ENCODE data around the gene ROR2. TPM values are rescaled to one million over a fixed set of nuclear protein-coding genes. Genes with fewer than 3 reads are reported as not detected.

ROR2 gene
- total RNA-seq, 1 donor from 2014 or later = 0.74 TPM

DNA sequence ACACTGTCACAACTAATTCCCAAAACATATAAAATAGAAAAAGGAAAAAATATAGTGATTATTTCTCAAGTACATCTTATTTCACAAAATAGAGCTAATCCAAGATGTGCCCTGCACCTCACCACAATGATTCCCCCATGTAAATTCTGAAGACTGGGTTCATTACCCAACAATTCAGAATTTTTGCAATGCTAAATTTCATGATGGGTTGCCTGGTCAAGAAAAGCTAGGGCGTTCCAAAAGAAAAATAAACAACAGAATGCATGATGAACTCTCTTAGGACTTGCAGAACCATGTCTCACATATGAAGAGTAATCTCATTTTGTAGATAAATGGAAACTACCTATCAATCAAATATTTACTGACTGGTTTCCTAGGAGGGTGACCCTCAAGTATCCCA, 266.8 kb downstream of the ROR2 start:
- Histone ChIP-seq H3K9me3 (replicated peaks) (no peaks in the 10 kb centered on the region), H3K4me3 (no peak overlapping the region), H3K36me3 (no peaks in the 10 kb centered on the region), H3K4me1 (peaks cover 8% of the 10 kb centered on the region), H3K27ac (replicated peaks) (no peak overlapping the region), H3K27me3 (ENCODE audit: low read depth) (peaks cover 25% of the 10 kb centered on the region)
- intact Hi-C loops (cut with micrococcal nuclease) = no loop called here
- no peak for TF ChIP-seq CTCF (IDR thresholded peaks at IDR 0.05; ENCODE audit: borderline replicate concordance)
- DNase-seq = no peak

GRCh38 chr9:91682806-91683205, 267.2 kb downstream of the ROR2 start:
- no peak overlapping the region for H3K27ac ChIP-seq (replicated peaks)
- intact Hi-C loops (cut with micrococcal nuclease) = no loop called here
- H3K27me3 ChIP-seq (ENCODE audit: low read depth) = peaks cover 25% of the 10 kb centered on the region
- DNase-seq = no peak
- H3K9me3 ChIP-seq (replicated peaks) = no peaks in the 10 kb centered on the region
- H3K4me1 ChIP-seq = peaks cover 8% of the 10 kb centered on the region
- H3K4me3 ChIP-seq = no peak overlapping the region
- no peak for TF ChIP-seq CTCF (IDR thresholded peaks at IDR 0.05; ENCODE audit: borderline replicate concordance)
- H3K36me3 ChIP-seq = no peaks in the 10 kb centered on the region

DNA sequence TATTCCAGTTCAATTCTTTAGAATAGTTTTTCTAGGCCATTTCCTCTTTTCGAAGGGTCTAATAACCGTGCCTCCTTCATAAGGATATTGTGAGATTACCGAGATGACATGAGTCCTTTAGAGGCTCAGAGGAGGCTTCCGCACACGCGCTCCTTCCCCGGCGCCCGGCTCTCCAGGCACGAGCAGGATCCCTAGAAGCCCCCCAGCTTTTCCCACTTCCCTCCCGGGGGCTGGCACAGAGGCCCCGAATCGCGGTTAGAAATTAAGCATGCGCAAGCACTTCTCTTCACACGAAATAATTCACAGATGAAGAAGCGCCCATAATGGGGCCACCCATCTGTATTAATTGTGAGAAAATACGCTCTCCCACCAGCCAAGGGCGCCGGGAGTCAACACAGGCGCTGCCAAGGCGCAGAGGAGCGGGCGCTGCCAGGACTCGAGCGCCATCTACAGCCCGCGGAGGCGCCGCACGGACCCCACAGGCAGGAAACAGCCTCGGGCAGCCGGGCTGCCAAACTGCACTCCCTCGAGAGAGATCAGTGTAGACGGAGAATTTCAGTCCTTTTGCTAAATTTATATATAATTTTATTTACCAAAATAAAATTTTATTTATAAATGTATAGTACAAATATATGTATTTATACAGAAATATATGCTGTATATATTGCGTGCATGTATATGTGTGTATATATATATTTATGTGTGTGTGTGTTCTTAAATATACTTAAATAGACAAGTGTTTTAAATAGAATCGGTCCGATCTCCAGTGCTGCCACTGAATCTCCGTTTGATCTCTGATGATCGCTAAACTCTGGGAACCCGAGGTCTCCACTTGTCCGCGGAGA, 268.3 kb downstream of the ROR2 start:
- intact Hi-C loops (cut with micrococcal nuclease) = no loop called here
- H3K27ac ChIP-seq (replicated peaks) = no peak overlapping the region
- H3K4me1 ChIP-seq = peaks cover 8% of the 10 kb centered on the region
- peak; percentile 75 for DNase-seq
- TF ChIP-seq CTCF (IDR thresholded peaks at IDR 0.05; ENCODE audit: borderline replicate concordance) = peak; percentile 91
- H3K4me3 ChIP-seq = peak overlapping the region; percentile 27
- H3K36me3 ChIP-seq = no peaks in the 10 kb centered on the region
- H3K27me3 ChIP-seq (ENCODE audit: low read depth) = peaks cover 25% of the 10 kb centered on the region
- no peaks in the 10 kb centered on the region for H3K9me3 ChIP-seq (replicated peaks)

DNA sequence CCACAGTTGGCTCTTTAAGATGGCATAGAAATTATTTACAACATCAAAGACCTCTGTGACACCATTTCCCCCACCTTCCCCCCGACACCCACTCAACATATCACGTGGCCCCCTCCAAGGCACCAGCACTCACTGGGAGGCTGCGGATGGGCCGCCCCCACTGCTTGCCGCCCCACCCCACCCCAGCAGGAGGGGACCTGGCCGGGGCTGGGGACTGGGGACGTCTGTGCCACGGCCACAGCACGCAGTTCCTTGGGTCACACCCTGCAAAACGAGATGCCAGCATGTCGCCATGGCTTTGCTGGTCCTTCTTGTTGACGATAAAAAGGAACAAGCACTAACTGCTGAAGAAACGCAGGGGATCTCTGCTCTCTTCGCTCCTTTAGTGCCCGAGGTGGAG, 269.0 kb downstream of the ROR2 start:
- Histone ChIP-seq H3K27me3 (ENCODE audit: low read depth) (peaks cover 25% of the 10 kb centered on the region), H3K9me3 (replicated peaks) (no peaks in the 10 kb centered on the region), H3K4me3 (no peak overlapping the region), H3K4me1 (peaks cover 8% of the 10 kb centered on the region), H3K36me3 (no peaks in the 10 kb centered on the region), H3K27ac (replicated peaks) (no peak overlapping the region)
- DNase-seq = no peak
- intact Hi-C loops (cut with micrococcal nuclease) = no loop called here
- no peak for TF ChIP-seq CTCF (IDR thresholded peaks at IDR 0.05; ENCODE audit: borderline replicate concordance)

- DNase-seq = no peak
- Histone ChIP-seq H3K36me3 (no peaks in the 10 kb centered on the region), H3K4me1 (peaks cover 8% of the 10 kb centered on the region), H3K27me3 (ENCODE audit: low read depth) (peaks cover 25% of the 10 kb centered on the region), H3K9me3 (replicated peaks) (no peaks in the 10 kb centered on the region), H3K4me3 (no peak overlapping the region), H3K27ac (replicated peaks) (no peak overlapping the region)
- TF ChIP-seq CTCF (IDR thresholded peaks at IDR 0.05; ENCODE audit: borderline replicate concordance) = no peak
- intact Hi-C loops (cut with micrococcal nuclease) = no loop called here
These were observed 269.9 kb downstream of the ROR2 start for GRCh38 chr9:91680106-91680505.

Data from left ventricle myocardium inferior (tissue), 1 donor.